Common myeloid progenitor, CD34-positive (primary cell): ENCODE measurements around the gene AKAP11.

ENCODE experiments used
- CTCF ChIA-PET: fragments of 350-600 bp; sonication (Branson Sonifier 250); formaldehyde crosslinking; loops from one replicate; lab custom pipeline; 2021; ENCODE audit warnings: antibody characterized with exemption; lab: Charles Lee
- POLR2A ChIA-PET: fragments of 350-600 bp; sonication (Branson Sonifier 250); formaldehyde crosslinking; loops from one replicate; lab custom pipeline; 2021; ENCODE audit warnings: antibody characterized with exemption; lab: Charles Lee
- DNase-seq, 3 donors: peaks; one replicate each; pipeline versions ENCODE4 v3.0.0 to v3.0.0-alpha.2; 2013
- H3K27ac ChIP-seq, 2 experiments: 1 replicate in 1 of 2; 2 replicates in 1 of 2; pipeline ENCODE4 v1.7.0; 2013; ENCODE audit warnings: inconsistent platforms in 2 of 2, low read length in 2 of 2, mild to moderate bottlenecking in 2 of 2, low read depth in 1 of 2, moderate library complexity in 1 of 2; ENCODE audit not compliant: severe bottlenecking in 2 of 2, insufficient read depth in 1 of 2, poor library complexity in 1 of 2
- H3K27me3 ChIP-seq, 5 experiments: replicated peaks in 2 of 5; 1 replicate in 3 of 5; 2 replicates in 2 of 5; pipeline versions ENCODE4 v1.6.1 to v1.7.0; 2013; ENCODE audit warnings: low read length in 4 of 5, mild to moderate bottlenecking in 2 of 5, moderate library complexity in 2 of 5, inconsistent platforms in 1 of 5; ENCODE audit not compliant: insufficient read depth in 5 of 5, control insufficient read depth in 4 of 5
- H3K36me3 ChIP-seq, 4 experiments: 1 replicate in 2 of 4; 2 replicates in 2 of 4; pipeline versions ENCODE4 v1.6.1 to v1.7.0; 2013; ENCODE audit warnings: low read length in 3 of 4, control low read depth in 1 of 4, mild to moderate bottlenecking in 1 of 4; ENCODE audit not compliant: control insufficient read depth in 4 of 4, insufficient read depth in 4 of 4
- H3K4me1 ChIP-seq, 4 experiments: 1 replicate in 3 of 4; 2 replicates in 1 of 4; pipeline versions ENCODE4 v1.6.1 to v1.7.1; 2013; ENCODE audit warnings: low read length in 3 of 4, mild to moderate bottlenecking in 3 of 4, control low read depth in 1 of 4, inconsistent platforms in 1 of 4, moderate library complexity in 1 of 4; ENCODE audit not compliant: control insufficient read depth in 4 of 4, insufficient read depth in 4 of 4; ENCODE audit errors: control extremely low read depth in 1 of 4
- H3K4me3 ChIP-seq, 7 experiments: 1 replicate in 4 of 7; 2 replicates in 3 of 7; pipeline versions ENCODE4 v1.5.1 to v1.7.0; 2013; ENCODE audit warnings: mild to moderate bottlenecking in 7 of 7, low read length in 6 of 7, moderate library complexity in 6 of 7, inconsistent platforms in 2 of 7, low read depth in 2 of 7, control low read depth in 1 of 7; ENCODE audit not compliant: insufficient read depth in 4 of 7, control insufficient read depth in 1 of 7; ENCODE audit errors: extremely low read depth in 1 of 7
- H3K9me3 ChIP-seq, 5 experiments: 1 replicate in 4 of 5; 2 replicates in 1 of 5; pipeline versions ENCODE4 v1.6.1 to v1.7.1; 2013; ENCODE audit warnings: low read length in 4 of 5, mild to moderate bottlenecking in 2 of 5, inconsistent platforms in 1 of 5, low read depth in 1 of 5, moderate library complexity in 1 of 5; ENCODE audit not compliant: control insufficient read depth in 4 of 5, insufficient read depth in 2 of 5; ENCODE audit errors: control extremely low read depth in 1 of 5
- WGBS: methylation state at CpG from one replicate; pipeline ENCODE4 v1.1.5; 2013; ENCODE audit not compliant: insufficient coverage; 5-methylcytosine and 5-hydroxymethylcytosine counted together

The AKAP11 gene

DNA sequence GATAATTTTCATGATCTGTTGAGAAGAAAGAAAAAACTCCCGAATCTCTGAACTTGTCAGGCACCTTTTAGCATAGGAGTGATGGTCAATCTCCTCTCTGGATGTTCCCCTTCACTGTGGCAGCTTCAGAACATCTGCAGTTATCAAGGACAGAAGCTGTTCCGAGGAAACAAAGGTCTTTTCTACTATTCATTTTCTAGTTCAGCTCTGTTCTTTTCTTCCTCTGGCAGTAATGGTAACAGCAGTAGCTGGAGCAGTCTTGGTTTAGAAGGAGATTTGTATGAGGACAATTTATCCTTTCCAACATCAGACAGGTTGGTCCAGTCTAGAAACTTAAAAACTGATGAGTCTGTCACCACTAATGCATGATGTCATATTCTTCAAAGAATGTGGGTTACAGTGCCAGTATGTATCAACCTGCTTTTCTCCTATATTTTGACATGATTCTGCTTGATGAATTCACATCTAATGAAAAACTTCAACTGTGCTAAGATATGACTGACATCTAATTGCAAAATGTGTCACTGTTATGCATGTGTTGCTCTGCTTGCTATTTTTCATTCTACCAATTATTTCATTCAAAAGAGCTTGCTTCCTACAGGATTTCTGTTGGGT lies 41.0 kb downstream of the AKAP11 start:
- POLR2A ChIA-PET: no interaction called here
- H3K27ac ChIP-seq: no peak overlapping the region
- DNase-seq: no peak
- no peaks in the 10 kb centered on the region for H3K27me3 ChIP-seq
- H3K9me3 ChIP-seq: no peaks in the 10 kb centered on the region
- H3K4me3 ChIP-seq: no peak overlapping the region
- H3K36me3 ChIP-seq: peaks cover 19 to 51% (median 23%) of the 10 kb centered on the region in 4 experiments
- no peaks in the 10 kb centered on the region for H3K4me1 ChIP-seq
- 92% methylated on average over 2 of the region's 2 CpGs for WGBS
- CTCF ChIA-PET: no interaction called here

DNA sequence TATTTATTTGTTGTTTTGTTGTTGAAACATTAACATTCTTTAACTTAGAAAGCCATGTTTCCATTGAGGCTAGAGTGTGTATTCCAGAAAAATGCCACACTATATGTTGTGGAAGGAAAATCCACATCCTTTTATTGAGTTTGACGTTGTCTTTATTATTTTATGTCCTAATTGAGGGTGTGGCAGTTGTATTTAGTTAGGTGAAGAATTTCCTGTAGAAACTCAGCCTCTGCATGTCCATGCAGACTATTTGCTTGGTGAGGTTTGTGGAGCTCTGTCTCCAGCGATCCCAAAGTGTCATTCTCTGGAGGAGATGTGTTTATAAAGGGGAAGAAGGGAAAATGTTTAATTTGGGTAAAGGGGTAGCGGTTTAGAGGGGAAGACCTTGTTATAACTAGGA lies 46.6 kb downstream of the AKAP11 start:
- POLR2A ChIA-PET: no interaction called here
- peaks cover 5 to 26% (median 18%) of the 10 kb centered on the region in 4 experiments for H3K36me3 ChIP-seq

DNA sequence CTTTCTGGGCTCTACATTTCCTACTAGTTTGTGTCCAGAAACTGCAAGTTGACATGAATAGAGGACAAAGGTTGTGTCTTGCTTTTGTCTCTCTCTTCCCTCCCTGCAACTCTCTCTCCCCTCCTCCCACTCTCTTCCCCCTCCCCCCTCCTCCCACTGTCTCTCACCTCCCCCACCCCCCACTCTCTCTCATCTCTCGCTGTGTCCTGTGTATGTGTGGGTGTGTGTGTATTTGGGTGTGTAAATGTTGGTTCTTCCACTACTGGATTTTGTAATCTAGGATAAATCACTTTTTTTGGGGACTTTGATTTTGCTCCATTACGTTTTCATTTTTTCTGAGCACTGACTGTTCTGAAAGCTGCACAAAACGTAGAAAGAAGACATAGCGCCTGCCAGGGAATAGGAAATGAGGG lies 48.4 kb downstream of the AKAP11 start:
- no peak for DNase-seq
- Histone ChIP-seq H3K27me3 (no peaks in the 10 kb centered on the region), H3K4me1 (no peaks in the 10 kb centered on the region), H3K9me3 (no peaks in the 10 kb centered on the region), H3K4me3 (no peak overlapping the region), H3K36me3 (peaks cover 5 to 19% (median 16%) of the 10 kb centered on the region in 4 experiments), H3K27ac (no peak overlapping the region)
- ChIA-PET POLR2A (no interaction called here), CTCF (no interaction called here)
- 100% methylated on average over 3 of the region's 4 CpGs for WGBS

More for the DNA sequence above, 46.6 kb downstream of the AKAP11 start:
- H3K4me1 ChIP-seq: no peaks in the 10 kb centered on the region
- 96% methylated on average over 3 of the region's 3 CpGs for whole genome bisulfite sequencing
- no peak overlapping the region for H3K4me3 ChIP-seq
- no peaks in the 10 kb centered on the region for H3K9me3 ChIP-seq
- no peak overlapping the region for H3K27ac ChIP-seq
- CTCF ChIA-PET: interaction anchor here (1.0 to 1.7 kb wide), 2 partner anchors 17 to 822 kb away, joined by 3 read pairs; no protein-coding TSS in a partner anchor
- no peaks in the 10 kb centered on the region for H3K27me3 ChIP-seq
- DNase-seq: no peak

DNA sequence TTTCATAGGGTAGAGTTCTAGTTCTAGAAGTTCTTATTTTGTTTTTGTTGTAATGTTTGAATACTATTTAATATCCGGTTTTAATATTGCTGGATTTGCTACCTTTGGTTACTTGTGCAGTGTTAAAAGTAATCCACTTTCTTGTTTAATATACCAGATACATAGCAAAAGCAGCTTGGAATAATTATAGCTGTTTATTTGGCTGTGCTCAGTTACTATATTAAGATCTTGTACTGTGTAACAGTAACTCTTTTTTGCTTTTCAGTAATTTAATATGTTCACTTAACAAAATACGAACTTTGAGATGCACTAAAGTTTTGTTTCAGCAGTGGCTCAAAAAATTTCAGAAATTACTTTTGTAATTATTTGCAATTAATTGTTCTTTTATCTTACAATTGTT lies 50.9 kb downstream of the AKAP11 start:
- Histone ChIP-seq H3K9me3 (no peaks in the 10 kb centered on the region), H3K4me1 (no peaks in the 10 kb centered on the region), H3K27ac (no peak overlapping the region), H3K27me3 (no peaks in the 10 kb centered on the region), H3K36me3 (peaks cover 2 to 9% (median 5%) of the 10 kb centered on the region in 4 experiments), H3K4me3 (no peak overlapping the region)
- no peak for DNase-seq
- ChIA-PET CTCF (no interaction called here), POLR2A (interaction anchor here (0.6 kb wide), 1 partner anchor 50 kb away, joined by 4 read pairs; no protein-coding TSS in a partner anchor)
- WGBS: no CpG with 5 or more reads among the region's 2 CpGs

DNA sequence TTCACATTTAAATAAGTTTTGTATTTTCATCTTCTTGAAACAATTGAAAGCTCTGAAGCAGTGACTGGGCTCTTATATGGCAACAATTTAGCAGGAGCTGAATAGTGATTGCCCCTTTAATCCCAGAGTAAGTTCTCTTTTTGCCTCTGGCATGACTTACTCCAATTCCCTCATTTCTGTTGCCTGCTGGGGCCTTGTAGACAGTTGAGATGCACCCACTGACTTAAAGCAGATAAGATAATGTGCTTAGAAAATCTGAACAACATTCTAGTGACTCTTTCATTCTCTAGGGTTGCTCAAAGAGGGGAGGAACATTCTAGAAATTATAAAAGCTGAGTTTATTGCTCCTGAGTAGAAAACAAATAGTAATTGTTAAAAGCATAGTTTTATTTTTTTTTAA lies 52.8 kb downstream of the AKAP11 start:
- Histone ChIP-seq H3K4me3 (no peak overlapping the region), H3K36me3 (peaks cover 0 to 3% (median 1%) of the 10 kb centered on the region in 4 experiments), H3K9me3 (no peaks in the 10 kb centered on the region), H3K27ac (no peak overlapping the region), H3K27me3 (no peaks in the 10 kb centered on the region), H3K4me1 (peaks cover 0 to 8% (median 3%) of the 10 kb centered on the region in 4 experiments)
- ChIA-PET POLR2A (no interaction called here), CTCF (no interaction called here)
- DNase-seq: no peak

DNA sequence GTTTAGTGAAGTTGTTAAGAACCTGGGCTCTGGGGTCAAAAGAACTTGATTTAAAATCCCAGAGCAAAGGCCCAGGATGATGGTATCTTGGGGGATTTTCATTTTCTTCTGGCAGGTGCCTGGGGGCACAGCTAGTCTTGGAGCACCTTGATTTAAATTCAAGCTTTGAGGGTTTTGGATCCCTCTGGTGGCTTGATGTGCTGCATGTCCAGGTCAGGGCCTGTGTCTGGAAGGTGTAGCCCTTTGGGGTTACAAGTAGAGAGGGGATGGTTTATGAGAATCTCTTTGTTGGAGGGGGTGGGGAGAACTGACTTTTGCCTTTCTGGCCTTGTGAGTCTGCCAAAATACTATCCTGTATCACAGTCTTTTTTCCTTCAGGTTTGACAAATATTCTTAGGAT lies 55.8 kb downstream of the AKAP11 start:
- H3K4me1 ChIP-seq: peaks cover 0 to 8% (median 3%) of the 10 kb centered on the region in 4 experiments
- no peaks in the 10 kb centered on the region for H3K27me3 ChIP-seq
- H3K9me3 ChIP-seq: no peaks in the 10 kb centered on the region
- POLR2A ChIA-PET: no interaction called here
- CTCF ChIA-PET: no interaction called here
- DNase-seq: no peak
- no peak overlapping the region for H3K4me3 ChIP-seq
- peaks cover 0 to 3% (median 0%) of the 10 kb centered on the region in 4 experiments for H3K36me3 ChIP-seq
- H3K27ac ChIP-seq: no peak overlapping the region

DNA sequence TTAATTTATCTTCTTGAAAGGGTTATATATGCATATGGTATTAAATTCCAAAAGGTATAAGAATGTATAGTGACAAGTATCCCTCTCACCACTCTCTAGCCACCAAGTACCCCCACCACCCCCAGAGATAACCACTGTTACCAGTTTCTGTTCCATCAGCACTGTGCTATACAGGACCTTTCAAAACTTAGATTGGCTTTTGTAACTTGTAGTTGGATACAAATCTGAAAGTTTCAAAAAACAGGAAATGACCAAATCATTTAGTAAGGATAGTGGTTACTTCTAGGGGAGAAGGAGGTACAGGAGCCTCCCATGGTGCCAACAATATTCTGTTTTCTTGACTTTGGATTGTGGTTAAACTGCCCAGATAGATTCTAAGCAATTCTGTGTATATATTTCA lies 56.7 kb downstream of the AKAP11 start:
- Histone ChIP-seq H3K9me3 (no peaks in the 10 kb centered on the region), H3K27me3 (no peaks in the 10 kb centered on the region), H3K4me1 (peaks cover 0 to 8% (median 3%) of the 10 kb centered on the region in 4 experiments), H3K36me3 (no peaks in the 10 kb centered on the region), H3K4me3 (no peak overlapping the region), H3K27ac (no peak overlapping the region)
- DNase-seq: peak in 2 of 3 donors; percentile 7
- ChIA-PET POLR2A (no interaction called here), CTCF (no interaction called here)
